SK-N-SH (cell line): Measurements from ENCODE around the gene AKT1. TPM values are rescaled to one million over a fixed set of nuclear protein-coding genes. Genes with fewer than 3 reads are reported as not detected.

Experiments used
- CTCF ChIA-PET: fragments of 300-600, 350-600 bp; formaldehyde crosslinking; extraction: SDS; loops from one replicate; lab custom pipeline; 2021; lab: Yijun Ruan, JAX
- POLR2A ChIA-PET: fragments of 350-600 bp; sonication (Branson Sonifier 250); formaldehyde crosslinking; extraction: SDS; loops from one replicate; lab custom pipeline; 2020; ENCODE audit warnings: antibody characterized with exemption, inconsistent platforms; lab: Yijun Ruan, JAX
- DNase-seq: peaks from one replicate; pipeline ENCODE4 v3.0.0; 2012
- H2AFZ ChIP-seq: fragments of 200-600 bp; sonication (generic); 2 replicates; pipeline ENCODE4 v1.8.1; 2016; ENCODE audit warnings: antibody characterized with exemption, mild to moderate bottlenecking, low read depth
- H3F3A ChIP-seq: fragments of 200-600 bp; sonication (generic); replicated peaks from 2 replicates; pipeline ENCODE3; 2016; ENCODE audit warnings: antibody characterized with exemption, mild to moderate bottlenecking; ENCODE audit not compliant: insufficient read depth
- H3K27ac ChIP-seq, 2 experiments: fragments of 200-500 bp in 1 of 2; fragments of 200-600 bp in 1 of 2; sonication (Bioruptor generic) in 1 of 2; sonication (generic), shearing (Covaris generic) in 1 of 2; 2 replicates each; pipeline versions ENCODE4 v1.5.1 to v1.6.1; 2014 to 2016; ENCODE audit warnings: low read depth in 2 of 2, inconsistent platforms in 1 of 2, low read length in 1 of 2, mild to moderate bottlenecking in 1 of 2, mixed read lengths in 1 of 2
- H3K27me3 ChIP-seq: fragments of 200-600 bp; sonication (generic), shearing (Covaris generic); 2 replicates; pipeline ENCODE4 v1.6.1; 2016; ENCODE audit warnings: mixed run types; ENCODE audit not compliant: insufficient read depth
- H3K36me3 ChIP-seq, 2 experiments: fragments of 200-500 bp in 1 of 2; fragments of 200-600 bp in 1 of 2; sonication (Bioruptor generic) in 1 of 2; sonication (generic) in 1 of 2; replicated peaks in 1 of 2; 2 replicates each; pipeline versions ENCODE3 to v1.5.1; 2014 to 2016; ENCODE audit warnings: low read length in 1 of 2, mild to moderate bottlenecking in 1 of 2; ENCODE audit not compliant: insufficient read depth in 2 of 2, control insufficient read depth in 1 of 2
- H3K4me1 ChIP-seq, 2 experiments: fragments of 200-500 bp in 1 of 2; fragments of 200-600 bp in 1 of 2; sonication (Bioruptor generic) in 1 of 2; sonication (generic), shearing (Covaris generic) in 1 of 2; 2 replicates each; pipeline versions ENCODE4 v1.5.1 to v1.6.1; 2014 to 2016; ENCODE audit warnings: low read depth in 1 of 2, low read length in 1 of 2, mixed run types in 1 of 2; ENCODE audit not compliant: insufficient read depth in 2 of 2, control insufficient read depth in 1 of 2
- H3K4me2 ChIP-seq: fragments of 200-600 bp; sonication (generic), shearing (Covaris generic); 2 replicates; pipeline ENCODE4 v1.6.1; 2017; ENCODE audit warnings: mixed run types
- H3K4me3 ChIP-seq, 2 experiments: fragments of 200-500 bp in 1 of 2; fragments of 200-600 bp in 1 of 2; sonication (Bioruptor generic) in 1 of 2; sonication (generic), shearing (Covaris generic) in 1 of 2; 2 replicates each; pipeline versions ENCODE4 v1.5.1 to v1.8.1; 2014 to 2016; ENCODE audit warnings: low read depth in 2 of 2, inconsistent platforms in 1 of 2, low read length in 1 of 2, mild to moderate bottlenecking in 1 of 2, mixed read lengths in 1 of 2, moderate library complexity in 1 of 2
- H3K79me2 ChIP-seq: fragments of 200-600 bp; sonication (generic); 2 replicates; pipeline ENCODE4 v1.8.1; 2017; ENCODE audit warnings: mild to moderate bottlenecking; ENCODE audit not compliant: insufficient read depth
- H3K9ac ChIP-seq: fragments of 200-600 bp; sonication (generic); 2 replicates; pipeline ENCODE4 v1.6.1; 2017; ENCODE audit warnings: mixed run types
- H3K9me2 ChIP-seq: fragments of 200-600 bp; sonication (generic); 2 replicates; pipeline ENCODE4 v1.6.1; 2017; ENCODE audit warnings: mixed run types
- H3K9me3 ChIP-seq: fragments of 200-600 bp; sonication (generic); 2 replicates; pipeline ENCODE4 v1.6.1; 2017; ENCODE audit warnings: mixed run types, mild to moderate bottlenecking, moderate library complexity
- H4K20me1 ChIP-seq: fragments of 200-600 bp; sonication (generic); 2 replicates; pipeline ENCODE4 v1.6.1; 2017; ENCODE audit warnings: mild to moderate bottlenecking, mixed run types; ENCODE audit not compliant: insufficient read depth
- CTCF ChIP-seq: fragments of 200-600 bp; sonication (generic); IDR thresholded peaks from 2 replicates; pipeline ENCODE4 v1.6.1; 2017; ENCODE audit warnings: antibody characterized with exemption, mild to moderate bottlenecking, moderate library complexity
- ELF1 ChIP-seq: IDR thresholded peaks from 2 replicates; pipeline ENCODE4 v1.4.0; 2012
- EP300 ChIP-seq, 2 experiments: IDR thresholded peaks; 2 replicates each; pipeline versions ENCODE4 v1.4.0 to v1.6.1; 2012; ENCODE audit warnings: borderline replicate concordance in 1 of 2, low read depth in 1 of 2, low read length in 1 of 2
- EZH2phosphoT487 ChIP-seq: fragments of 200-600 bp; sonication (generic); IDR thresholded peaks from 2 replicates; pipeline ENCODE4 v1.6.1; 2017; ENCODE audit warnings: low read depth, mixed run types, mild to moderate bottlenecking, antibody characterized with exemption, moderate library complexity, borderline replicate concordance
- FOXM1 ChIP-seq: IDR thresholded peaks from 2 replicates; pipeline ENCODE4 v1.4.0; 2012; ENCODE audit warnings: low read depth, mild to moderate bottlenecking
- GATA2 ChIP-seq: sonication (generic); formaldehyde crosslinking; IDR thresholded peaks from 2 replicates; pipeline ENCODE4 v1.5.0; 2020; ENCODE audit warnings: mild to moderate bottlenecking, missing genetic modification reagents
- JUND ChIP-seq: IDR thresholded peaks from 2 replicates; pipeline ENCODE4 v1.4.0; 2012
- NFIC ChIP-seq: IDR thresholded peaks from 2 replicates; pipeline ENCODE4 v1.4.0; 2012; ENCODE audit warnings: borderline replicate concordance
- PBX3 ChIP-seq: IDR thresholded peaks from 2 replicates; pipeline ENCODE4; 2012
- REST ChIP-seq: IDR thresholded peaks from 2 replicates; pipeline ENCODE4 v1.6.1; 2012; ENCODE audit warnings: mild to moderate bottlenecking, low read depth, low read length, moderate library complexity
- RFX5 ChIP-seq: IDR thresholded peaks from 2 replicates; pipeline ENCODE4 v1.6.1; 2012; ENCODE audit warnings: mild to moderate bottlenecking, improper control_type of control experiment, low read length
- SIN3A ChIP-seq: IDR thresholded peaks from 2 replicates; pipeline ENCODE4 v1.6.1; 2012; ENCODE audit warnings: low read depth, mild to moderate bottlenecking, low read length, moderate library complexity, borderline replicate concordance
- SMC3 ChIP-seq: IDR thresholded peaks from 2 replicates; pipeline ENCODE4 v1.6.1; 2012; ENCODE audit warnings: low read depth, low read length, improper control_type of control experiment
- TAF1 ChIP-seq: IDR thresholded peaks from 2 replicates; pipeline ENCODE4 v1.6.1; 2012; ENCODE audit warnings: low read depth, mild to moderate bottlenecking, low read length, moderate library complexity, borderline replicate concordance
- TCF12 ChIP-seq: IDR thresholded peaks from 2 replicates; pipeline ENCODE4 v1.4.0; 2012
- TEAD4 ChIP-seq: IDR thresholded peaks from 2 replicates; pipeline ENCODE4 v1.4.0; 2012; ENCODE audit warnings: mild to moderate bottlenecking, borderline replicate concordance; ENCODE audit not compliant: insufficient read depth
- ZBTB33 ChIP-seq: IDR thresholded peaks from 2 replicates; pipeline ENCODE4 v1.4.0; 2012; ENCODE audit warnings: low read depth, borderline replicate concordance
- WGBS: methylation state at CpG from one replicate; pipeline ENCODE4 v1.1.6; 2017; ENCODE audit warnings: low lambda C conversion rate; 5-methylcytosine and 5-hydroxymethylcytosine counted together
- polyA plus RNA-seq, 3 experiments: library from polyadenylated mRNA; depleted of rRNA; stranded (reverse); fragments of >200 nt; gene quantifications; 2 replicates each; pipeline ENCODE4 v1.2.3, GENCODE V29; 2012

Gene AKT1
- polyA plus RNA-seq, 1 of the 3 experiments (the other 2 are of a cell fraction) = 198 TPM

- Histone ChIP-seq H3K4me1 (peaks cover 0 to 3% of the 10 kb centered on the region in 2 experiments; a peak in 1 of 4 replicates), H4K20me1 (peaks cover 78% of the 10 kb centered on the region), H3K9me3 (no peaks in the 10 kb centered on the region), H3K9ac (no peak overlapping the region), H3K79me2 (peaks cover 75% of the 10 kb centered on the region), H3K27ac (no peak overlapping the region)
- 83% methylated on average over 3 of the region's 7 CpGs for WGBS
- DNase-seq = no peak
- TF ChIP-seq NFIC = no peak
- no peak for TF ChIP-seq TCF12
- no peak for TF ChIP-seq TAF1
- no peak for TF ChIP-seq CTCF
- TF ChIP-seq ZBTB33 = no peak
- TF ChIP-seq, all 33 proteins: peak for 0
- H3K9me2 ChIP-seq = no peaks in the 10 kb centered on the region
- CTCF ChIA-PET = interaction anchor here (1.0 to 6.3 kb wide), 3 partner anchors 19 to 64 kb away, joined by 3 to 35 read pairs (median 4); partner anchors contain the start of gene ADSS1
- no peak overlapping the region for H3K4me3 ChIP-seq
- POLR2A ChIA-PET = no interaction called here
- no peak overlapping the region for H3K4me2 ChIP-seq
- no peak overlapping the region for H2AFZ ChIP-seq
- H3F3A ChIP-seq = no peaks in the 10 kb centered on the region
- H3K27me3 ChIP-seq = no peaks in the 10 kb centered on the region
- H3K36me3 ChIP-seq = peaks cover 0 to 41% of the 10 kb centered on the region in 2 experiments
These were observed 7.8 kb downstream of the AKT1 start for GRCh38 chr14:104787736-104788135.

- Histone ChIP-seq H3K4me1 (peaks cover 0 to 2% of the 10 kb centered on the region in 2 experiments; a peak in 1 of 4 replicates), H3K36me3 (peaks cover 0 to 39% of the 10 kb centered on the region in 2 experiments), H3K9me2 (no peaks in the 10 kb centered on the region), H3K9me3 (no peaks in the 10 kb centered on the region), H3K27ac (no peak overlapping the region; a peak in 1 of 4 replicates), H3F3A (no peaks in the 10 kb centered on the region), H3K27me3 (no peaks in the 10 kb centered on the region), H4K20me1 (peaks cover 70% of the 10 kb centered on the region), H2AFZ (no peak overlapping the region), H3K4me2 (no peak overlapping the region), H3K4me3 (no peak overlapping the region), H3K9ac (no peak overlapping the region), H3K79me2 (peaks cover 68% of the 10 kb centered on the region)
- POLR2A ChIA-PET = no interaction called here
- DNase-seq = no peak
- WGBS = 73% methylated on average over 3 of the region's 30 CpGs
- CTCF ChIA-PET = interaction anchor here (1.0 to 6.3 kb wide), 3 partner anchors 18 to 64 kb away, joined by 3 to 35 read pairs (median 4); partner anchors contain the start of gene ADSS1
- TF ChIP-seq GATA2 (CRISPR knock-in tag) = no peak
- no peak for TF ChIP-seq RFX5
- no peak for TF ChIP-seq TCF12
- no peak for TF ChIP-seq REST
- TF ChIP-seq SMC3 = no peak
- no peak for TF ChIP-seq NFIC
- TF ChIP-seq EP300 (IDR thresholded peaks at IDR 0.05; ENCODE audit: borderline replicate concordance in 1 of 2, low read depth in 1 of 2, low read length in 1 of 2) = no peak
- TF ChIP-seq JUND = no peak
- TF ChIP-seq FOXM1 = no peak
- no peak for TF ChIP-seq TEAD4
- no peak for TF ChIP-seq ELF1
- no peak for TF ChIP-seq EZH2phosphoT487
- TF ChIP-seq PBX3 = no peak
- TF ChIP-seq SIN3A = no peak
These were observed 8.5 kb downstream of the AKT1 start for GRCh38 chr14:104786726-104787675.
